Liver (tissue), 9 donors: ENCODE measurements around the gene SLC39A6. TPM values are rescaled to one million over a fixed set of nuclear protein-coding genes. Genes with fewer than 3 reads are reported as not detected.

ENCODE experiments used
- DNase-seq: peaks from one replicate; pipeline ENCODE4 v3.0.0-alpha.2; 2017; ENCODE audit warnings: low spot score
- H3K27ac ChIP-seq, 2 donors: one replicate each; pipeline ENCODE4 v1.7.0; 2013; ENCODE audit warnings: inconsistent platforms in 2 of 2, low read length in 2 of 2, control low read depth in 1 of 2, low read depth in 1 of 2, mild to moderate bottlenecking in 1 of 2
- H3K27me3 ChIP-seq, 4 donors: one replicate each; pipeline versions ENCODE4 v1.6.1 to v1.7.0; 2013; ENCODE audit warnings: low read length in 3 of 4, inconsistent platforms in 1 of 4, mild to moderate bottlenecking in 1 of 4, moderate library complexity in 1 of 4; ENCODE audit not compliant: control insufficient read depth in 4 of 4, insufficient read depth in 4 of 4
- H3K36me3 ChIP-seq, 4 donors: one replicate each; pipeline versions ENCODE4 v1.6.1 to v1.7.0; 2013; ENCODE audit warnings: low read length in 3 of 4, mild to moderate bottlenecking in 3 of 4, low read depth in 1 of 4, moderate library complexity in 1 of 4; ENCODE audit not compliant: control insufficient read depth in 4 of 4, insufficient read depth in 3 of 4
- H3K4me1 ChIP-seq, 4 donors: one replicate each; pipeline versions ENCODE4 v1.6.1 to v1.7.0; 2013; ENCODE audit warnings: low read length in 3 of 4, mild to moderate bottlenecking in 3 of 4, moderate library complexity in 1 of 4; ENCODE audit not compliant: control insufficient read depth in 4 of 4, insufficient read depth in 4 of 4
- H3K4me3 ChIP-seq, 3 donors: one replicate each; pipeline versions ENCODE4 v1.6.1 to v1.7.0; 2013; ENCODE audit warnings: low read length in 3 of 3, control low read depth in 1 of 3, low read depth in 1 of 3, mild to moderate bottlenecking in 1 of 3
- H3K9ac ChIP-seq, 2 donors: one replicate each; pipeline ENCODE4 v1.7.0; 2013; ENCODE audit warnings: low read length in 2 of 2, mild to moderate bottlenecking in 2 of 2, moderate library complexity in 2 of 2, control low read depth in 1 of 2, low read depth in 1 of 2
- H3K9me3 ChIP-seq, 4 donors: one replicate each; pipeline versions ENCODE4 v1.6.1 to v1.7.0; 2013; ENCODE audit warnings: low read length in 3 of 4; ENCODE audit not compliant: control insufficient read depth in 4 of 4
- ATF3 ChIP-seq: IDR thresholded peaks from 2 replicates; pipeline ENCODE4 v1.6.1; 2016; ENCODE audit warnings: antibody characterized with exemption
- CTCF ChIP-seq: fragments of 150-350 bp; IDR thresholded peaks from 2 replicates; pipeline ENCODE4 v1.5.1; 2017; ENCODE audit warnings: improper control_type of control experiment, low read depth, low read length; ENCODE audit not compliant: missing input control
- EGR1 ChIP-seq, 2 donors: IDR thresholded peaks; 2 replicates each; pipeline ENCODE4 v1.6.1; 2016 to 2018; ENCODE audit warnings: antibody characterized with exemption in 2 of 2, low read depth in 2 of 2
- FOXA1 ChIP-seq: IDR thresholded peaks from 2 replicates; pipeline ENCODE4 v1.6.1; 2016; ENCODE audit warnings: antibody characterized with exemption
- GABPA ChIP-seq, 2 donors: IDR thresholded peaks in 1 of 2; conservative IDR thresholded peaks in 1 of 2; 2 replicates each; pipeline ENCODE4 v1.6.1; 2016; ENCODE audit warnings: antibody characterized with exemption in 2 of 2, mild to moderate bottlenecking in 1 of 2, moderate library complexity in 1 of 2
- HNF4A ChIP-seq, 2 donors: conservative IDR thresholded peaks; 2 replicates each; pipeline ENCODE4 v1.6.1; 2016; ENCODE audit warnings: antibody characterized with exemption in 2 of 2, mild to moderate bottlenecking in 2 of 2
- NR2F2 ChIP-seq: IDR thresholded peaks from 2 replicates; pipeline ENCODE4 v1.6.1; 2016; ENCODE audit warnings: antibody characterized with exemption
- RAD21 ChIP-seq, 2 donors: IDR thresholded peaks; 2 replicates each; pipeline ENCODE4 v1.6.1; 2016; ENCODE audit warnings: antibody characterized with exemption in 2 of 2, mild to moderate bottlenecking in 2 of 2
- REST ChIP-seq: IDR thresholded peaks from 2 replicates; pipeline ENCODE4 v1.6.1; 2016; ENCODE audit warnings: antibody characterized with exemption, mild to moderate bottlenecking
- RXRA ChIP-seq, 2 donors: IDR thresholded peaks; 2 replicates each; pipeline ENCODE4 v1.6.1; 2017 to 2018; ENCODE audit warnings: antibody characterized with exemption in 2 of 2, mild to moderate bottlenecking in 1 of 2
- SP1 ChIP-seq: IDR thresholded peaks from 2 replicates; pipeline ENCODE4 v1.6.1; 2018; ENCODE audit warnings: antibody characterized with exemption, mild to moderate bottlenecking
- TAF1 ChIP-seq: conservative IDR thresholded peaks from 2 replicates; pipeline ENCODE4 v1.6.1; 2016; ENCODE audit warnings: antibody characterized with exemption, mild to moderate bottlenecking
- ZBTB33 ChIP-seq: IDR thresholded peaks from 2 replicates; pipeline ENCODE4 v1.6.1; 2016; ENCODE audit warnings: antibody characterized with exemption
- WGBS: extraction: QIAGEN DNeasy Blood & Tissue Kit; methylation state at CpG from one replicate; pipeline ENCODE4 v1.1.7; 2013; 5-methylcytosine and 5-hydroxymethylcytosine counted together
- polyA plus RNA-seq, 2 donors: library from polyadenylated mRNA; stranded (reverse) in 1 of 2; unstranded in 1 of 2; fragments of 200-250 nt in 1 of 2; fragments of >200 nt in 1 of 2; fragmentation: Nextera tagmentation in 1 of 2; extraction: Ambion mirVana in 1 of 2; gene quantifications; one replicate each; pipeline versions ENCODE4 v1.2.1 to v1.2.3, GENCODE V29; 2013 to 2015
- total RNA-seq, 2 donors: library from RNA; depleted of rRNA; stranded (reverse); fragments of >200 nt; gene quantifications; one replicate each; pipeline ENCODE4 v1.2.3, GENCODE V29; 2014
- donor health status: healthy.
- donor health status: healthy.
- donor health status: healthy.
- donor health status: healthy.
- donor health status: healthy.

SLC39A6 gene
- total and polyA plus RNA-seq, 4 donors: 4.6 to 16.6 (median 8.3) TPM

GRCh38 chr18:36139245-36139644 is 10.1 kb upstream of the SLC39A6 start:
- H3K36me3 ChIP-seq: peaks cover 11 to 63% (median 52%) of the 10 kb centered on the region in 4 donors

More at GRCh38 chr18:36139245-36139644, 10.1 kb upstream of the SLC39A6 start:
- peaks cover 2 to 7% (median 4%) of the 10 kb centered on the region in 4 donors for H3K4me1 ChIP-seq
- no peaks in the 10 kb centered on the region for H3K27me3 ChIP-seq
- WGBS: 90% methylated on average over 5 of the region's 5 CpGs
- no peak overlapping the region for H3K4me3 ChIP-seq
- no peak overlapping the region for H3K27ac ChIP-seq
- no peak overlapping the region for H3K9ac ChIP-seq
- DNase-seq: no peak
- TF ChIP-seq EGR1 (IDR thresholded peaks at IDR 0.05; ENCODE audit: low read depth in 2 of 2) (no peak), FOXA1 (no peak), RAD21 (IDR thresholded peaks at IDR 0.05) (no peak), NR2F2 (no peak), GABPA (IDR thresholded peaks at IDR 0.05 in 1 of 2, conservative IDR thresholded peaks at IDR 0.05 in 1 of 2) (no peak), TAF1 (no peak), REST (no peak), ZBTB33 (no peak), RXRA (IDR thresholded peaks at IDR 0.05) (no peak), CTCF (no peak), HNF4A (conservative IDR thresholded peaks at IDR 0.05) (no peak), SP1 (no peak), ATF3 (no peak)
- H3K9me3 ChIP-seq: no peaks in the 10 kb centered on the region
